ENCODE measurements around the gene CHST11.

CHST11 gene

DNA sequence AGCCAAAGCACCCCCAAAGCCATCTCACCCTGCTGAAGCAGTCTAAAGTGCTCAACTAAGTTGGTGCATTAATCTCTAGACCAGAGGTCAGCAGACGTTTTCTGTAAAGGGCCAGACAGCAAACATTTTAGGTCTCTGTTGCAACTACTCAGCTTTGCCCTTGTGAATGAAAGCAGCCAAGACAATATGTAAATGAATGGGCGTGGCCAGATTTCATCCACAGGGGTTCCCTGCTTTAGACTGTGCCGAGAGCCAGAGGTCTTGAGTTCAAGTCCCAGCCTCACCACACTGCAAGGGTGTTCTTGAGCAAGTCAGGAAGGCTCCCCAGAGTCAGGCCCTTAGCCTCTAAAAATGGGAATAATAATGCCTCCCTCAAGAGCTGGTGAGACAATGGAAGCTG is 166.2 kb downstream of the CHST11 start:
- Histone ChIP-seq H3K9me3 (ENCODE audit: insufficient read depth, low read length) (no peaks in the 10 kb centered on the region), H3K4me1 (ENCODE audit: insufficient read depth, insufficient read length) (peaks cover 5% of the 10 kb centered on the region), H3K4me3 (ENCODE audit: insufficient read length, low read depth) (no peak overlapping the region), H3K27me3 (ENCODE audit: insufficient read depth, insufficient read length) (no peaks in the 10 kb centered on the region), H3K9ac (ENCODE audit: insufficient read length, low read depth) (no peak overlapping the region), H3K36me3 (ENCODE audit: insufficient read depth, insufficient read length, low read length) (no peaks in the 10 kb centered on the region)
- peak; percentile 9 for DNase-seq (ENCODE audit: low read depth, low spot score)
- TF ChIP-seq SUZ12 (IDR thresholded peaks at IDR 0.05; ENCODE audit: extremely low read depth, insufficient read depth, insufficient read length): no peak
- no peak for TF ChIP-seq YY1 (IDR thresholded peaks at IDR 0.05; ENCODE audit: insufficient read depth, insufficient read length)
- no peak for TF ChIP-seq ZNF274 (IDR thresholded peaks at IDR 0.05; ENCODE audit: low read depth, low read length)

DNA sequence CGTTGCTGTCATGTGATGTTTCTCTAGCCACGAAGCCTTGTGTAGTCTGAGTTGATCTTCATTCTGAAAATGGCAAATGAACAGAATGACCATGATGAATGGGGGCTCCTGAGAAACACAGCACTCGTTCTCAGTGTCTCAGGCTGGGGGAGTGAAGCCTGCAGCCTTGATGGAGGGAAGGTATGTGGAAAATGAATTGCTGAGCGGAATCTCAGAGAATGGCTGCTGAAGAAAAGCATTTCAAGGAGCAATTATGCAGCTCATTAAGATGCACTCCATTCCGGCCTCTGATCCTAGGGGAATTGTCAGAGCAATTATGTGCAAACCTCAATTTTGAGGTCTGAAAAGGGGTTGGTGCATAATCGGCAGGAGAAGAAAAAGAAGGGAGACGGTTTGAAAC is 167.1 kb downstream of the CHST11 start:
- no peaks in the 10 kb centered on the region for H3K36me3 ChIP-seq (ENCODE audit: insufficient read depth, insufficient read length, low read length)
- H3K4me3 ChIP-seq (ENCODE audit: insufficient read length, low read depth): no peak overlapping the region
- DNase-seq (ENCODE audit: low read depth, low spot score): peak; percentile 11
- peaks cover 5% of the 10 kb centered on the region for H3K4me1 ChIP-seq (ENCODE audit: insufficient read depth, insufficient read length)
- no peaks in the 10 kb centered on the region for H3K27me3 ChIP-seq (ENCODE audit: insufficient read depth, insufficient read length)
- no peaks in the 10 kb centered on the region for H3K9me3 ChIP-seq (ENCODE audit: insufficient read depth, low read length)
- TF ChIP-seq SUZ12 (IDR thresholded peaks at IDR 0.05; ENCODE audit: extremely low read depth, insufficient read depth, insufficient read length) (no peak), YY1 (IDR thresholded peaks at IDR 0.05; ENCODE audit: insufficient read depth, insufficient read length) (no peak), ZNF274 (IDR thresholded peaks at IDR 0.05; ENCODE audit: low read depth, low read length) (no peak)
- no peak overlapping the region for H3K9ac ChIP-seq (ENCODE audit: insufficient read length, low read depth)

- TF ChIP-seq YY1 (IDR thresholded peaks at IDR 0.05; ENCODE audit: insufficient read depth, insufficient read length): no peak
- no peak for TF ChIP-seq SUZ12 (IDR thresholded peaks at IDR 0.05; ENCODE audit: extremely low read depth, insufficient read depth, insufficient read length)
- TF ChIP-seq ZNF274 (IDR thresholded peaks at IDR 0.05; ENCODE audit: low read depth, low read length): no peak
- Histone ChIP-seq H3K4me3 (ENCODE audit: insufficient read length, low read depth) (no peak overlapping the region), H3K36me3 (ENCODE audit: insufficient read depth, insufficient read length, low read length) (no peaks in the 10 kb centered on the region), H3K4me1 (ENCODE audit: insufficient read depth, insufficient read length) (peaks cover 5% of the 10 kb centered on the region), H3K9me3 (ENCODE audit: insufficient read depth, low read length) (no peaks in the 10 kb centered on the region), H3K27me3 (ENCODE audit: insufficient read depth, insufficient read length) (no peaks in the 10 kb centered on the region), H3K9ac (ENCODE audit: insufficient read length, low read depth) (no peak overlapping the region)
- DNase-seq (ENCODE audit: low read depth, low spot score): no peak
Measured at GRCh38 chr12:104624529-104624928, 167.8 kb downstream of the CHST11 start.

DNA sequence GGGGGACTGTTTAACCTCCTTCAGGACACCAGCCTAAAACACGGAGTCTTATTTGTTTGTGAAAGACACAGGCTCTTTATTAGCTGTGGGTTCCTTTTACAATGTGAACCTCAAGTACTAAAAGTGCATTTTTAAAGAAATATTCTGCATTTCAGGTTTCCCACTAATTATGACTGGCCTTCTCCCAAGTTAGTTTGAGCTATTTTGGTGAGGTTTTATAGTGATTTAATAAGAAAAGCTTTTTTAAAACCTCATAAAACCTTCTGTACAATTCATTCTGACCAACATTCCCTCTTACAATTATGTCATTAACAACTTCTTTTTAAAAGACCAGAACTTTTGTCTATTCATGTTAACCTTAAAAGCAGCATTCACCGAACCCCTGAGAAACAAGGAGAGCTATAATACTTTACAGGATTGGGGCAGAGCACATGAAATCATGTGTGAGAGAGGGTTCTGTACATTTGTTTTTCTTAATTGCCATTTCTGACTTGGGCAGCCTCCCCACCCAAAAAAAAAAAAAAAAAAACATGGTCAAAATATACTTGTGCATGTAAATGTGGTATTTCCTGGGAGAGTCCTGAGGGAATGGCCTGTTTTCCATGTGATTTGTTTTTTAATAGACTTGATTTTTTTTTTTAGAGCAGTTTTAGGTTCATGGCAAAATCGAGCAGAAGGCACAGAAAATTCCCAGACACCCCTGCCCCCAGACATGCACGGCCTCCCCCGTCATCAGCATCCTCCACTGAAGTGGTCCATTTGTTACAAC is 169.5 kb downstream of the CHST11 start:
- no peaks in the 10 kb centered on the region for H3K9me3 ChIP-seq (ENCODE audit: insufficient read depth, low read length)
- no peak for TF ChIP-seq ZNF274 (IDR thresholded peaks at IDR 0.05; ENCODE audit: low read depth, low read length)
- TF ChIP-seq YY1 (IDR thresholded peaks at IDR 0.05; ENCODE audit: insufficient read depth, insufficient read length): no peak
- no peak for TF ChIP-seq SUZ12 (IDR thresholded peaks at IDR 0.05; ENCODE audit: extremely low read depth, insufficient read depth, insufficient read length)
- H3K4me3 ChIP-seq (ENCODE audit: insufficient read length, low read depth): no peak overlapping the region
- no peak overlapping the region for H3K9ac ChIP-seq (ENCODE audit: insufficient read length, low read depth)
- no peaks in the 10 kb centered on the region for H3K36me3 ChIP-seq (ENCODE audit: insufficient read depth, insufficient read length, low read length)
- no peak for DNase-seq (ENCODE audit: low read depth, low spot score)
- H3K27me3 ChIP-seq (ENCODE audit: insufficient read depth, insufficient read length): no peaks in the 10 kb centered on the region
- peaks cover 6% of the 10 kb centered on the region for H3K4me1 ChIP-seq (ENCODE audit: insufficient read depth, insufficient read length)

DNA sequence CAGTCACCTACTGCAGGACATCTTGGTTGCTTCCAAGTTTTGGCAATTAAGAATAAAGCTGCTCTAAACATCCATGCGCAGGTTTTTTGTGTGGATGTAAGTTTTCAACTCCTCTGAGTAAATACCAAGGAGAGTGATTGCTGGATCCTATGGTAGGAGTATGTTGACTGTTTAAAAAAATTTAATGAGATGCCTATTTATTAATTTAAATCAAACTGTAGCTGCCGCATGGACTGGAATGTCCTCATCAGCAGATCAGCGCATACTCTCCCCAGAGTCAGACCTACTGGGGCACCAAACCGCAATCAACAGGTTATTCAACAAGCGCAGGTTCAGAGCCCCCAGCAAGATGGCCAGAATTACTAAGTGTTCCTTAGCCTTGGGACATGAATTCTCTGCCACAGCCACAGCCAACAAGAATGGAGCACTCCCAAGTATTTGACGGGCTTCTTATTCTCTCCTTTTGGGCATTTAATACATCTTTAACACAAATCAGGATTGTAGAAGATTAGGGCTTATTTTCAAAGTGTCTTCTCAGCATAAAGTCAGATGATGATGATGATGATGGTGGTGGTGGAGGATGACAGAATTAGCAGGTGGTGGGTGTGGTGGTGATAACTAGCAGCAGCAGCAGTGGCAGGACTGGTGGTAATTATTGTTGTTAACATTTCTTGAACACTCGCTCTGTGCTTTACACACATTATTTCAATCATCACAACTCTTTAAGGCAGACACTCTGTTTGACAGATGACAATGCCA is 170.7 kb downstream of the CHST11 start:
- Histone ChIP-seq H3K36me3 (ENCODE audit: insufficient read depth, insufficient read length, low read length) (no peaks in the 10 kb centered on the region), H3K9ac (ENCODE audit: insufficient read length, low read depth) (no peak overlapping the region), H3K4me1 (ENCODE audit: insufficient read depth, insufficient read length) (peaks cover 8% of the 10 kb centered on the region), H3K9me3 (ENCODE audit: insufficient read depth, low read length) (no peaks in the 10 kb centered on the region), H3K27me3 (ENCODE audit: insufficient read depth, insufficient read length) (no peaks in the 10 kb centered on the region), H3K4me3 (ENCODE audit: insufficient read length, low read depth) (no peak overlapping the region)
- no peak for DNase-seq (ENCODE audit: low read depth, low spot score)
- no peak for TF ChIP-seq SUZ12 (IDR thresholded peaks at IDR 0.05; ENCODE audit: extremely low read depth, insufficient read depth, insufficient read length)
- no peak for TF ChIP-seq YY1 (IDR thresholded peaks at IDR 0.05; ENCODE audit: insufficient read depth, insufficient read length)
- TF ChIP-seq ZNF274 (IDR thresholded peaks at IDR 0.05; ENCODE audit: low read depth, low read length): no peak

- Histone ChIP-seq H3K4me1 (ENCODE audit: insufficient read depth, insufficient read length) (peaks cover 8% of the 10 kb centered on the region), H3K27me3 (ENCODE audit: insufficient read depth, insufficient read length) (no peaks in the 10 kb centered on the region), H3K36me3 (ENCODE audit: insufficient read depth, insufficient read length, low read length) (no peaks in the 10 kb centered on the region), H3K9me3 (ENCODE audit: insufficient read depth, low read length) (no peaks in the 10 kb centered on the region), H3K9ac (ENCODE audit: insufficient read length, low read depth) (no peak overlapping the region), H3K4me3 (ENCODE audit: insufficient read length, low read depth) (no peak overlapping the region)
- no peak for DNase-seq (ENCODE audit: low read depth, low spot score)
- TF ChIP-seq YY1 (IDR thresholded peaks at IDR 0.05; ENCODE audit: insufficient read depth, insufficient read length) (no peak), SUZ12 (IDR thresholded peaks at IDR 0.05; ENCODE audit: extremely low read depth, insufficient read depth, insufficient read length) (no peak), ZNF274 (IDR thresholded peaks at IDR 0.05; ENCODE audit: low read depth, low read length) (no peak)
Measured at GRCh38 chr12:104627990-104628830, 171.5 kb downstream of the CHST11 start.

All from NT2/D1 (cell line).